ENCODE results near the gene SPARC.

SPARC gene

GRCh38 chr5:151708126-151708525 is 21.4 kb upstream of the SPARC start:
- no peak overlapping the region for H3K4me3 ChIP-seq (ENCODE audit: low read depth in 1 of 2, low read length in 1 of 2)
- no peak for TF ChIP-seq CTCF (IDR thresholded peaks at IDR 0.05)
- no peaks in the 10 kb centered on the region for H3K27me3 ChIP-seq
- H3K4me1 ChIP-seq (ENCODE audit: control insufficient read depth in 1 of 2, insufficient read depth in 1 of 2, low read depth in 1 of 2, low read length in 1 of 2): no peaks in the 10 kb centered on the region
- no peaks in the 10 kb centered on the region for H3K36me3 ChIP-seq
- no peaks in the 10 kb centered on the region for H3K9me3 ChIP-seq
- H3K27ac ChIP-seq: no peak overlapping the region

- H3K9me3 ChIP-seq: no peaks in the 10 kb centered on the region
Measured at GRCh38 chr5:151707567-151707966, 20.9 kb upstream of the SPARC start.

GRCh38 chr5:151706906-151707305 is 20.2 kb upstream of the SPARC start:
- H3K4me3 ChIP-seq (ENCODE audit: low read depth in 1 of 2, low read length in 1 of 2): no peak overlapping the region
- no peak for TF ChIP-seq CTCF (IDR thresholded peaks at IDR 0.05)
- H3K36me3 ChIP-seq: no peaks in the 10 kb centered on the region
- H3K9me3 ChIP-seq: no peaks in the 10 kb centered on the region
- H3K27me3 ChIP-seq: no peaks in the 10 kb centered on the region
- H3K27ac ChIP-seq: no peak overlapping the region
- H3K4me1 ChIP-seq (ENCODE audit: control insufficient read depth in 1 of 2, insufficient read depth in 1 of 2, low read depth in 1 of 2, low read length in 1 of 2): no peaks in the 10 kb centered on the region

More at GRCh38 chr5:151707567-151707966, 20.9 kb upstream of the SPARC start:
- no peak overlapping the region for H3K4me3 ChIP-seq (ENCODE audit: low read depth in 1 of 2, low read length in 1 of 2)
- no peaks in the 10 kb centered on the region for H3K4me1 ChIP-seq (ENCODE audit: control insufficient read depth in 1 of 2, insufficient read depth in 1 of 2, low read depth in 1 of 2, low read length in 1 of 2)
- H3K27me3 ChIP-seq: no peaks in the 10 kb centered on the region
- no peaks in the 10 kb centered on the region for H3K36me3 ChIP-seq
- TF ChIP-seq CTCF (IDR thresholded peaks at IDR 0.05): no peak
- no peak overlapping the region for H3K27ac ChIP-seq

GRCh38 chr5:151703780-151704179 is 17.1 kb upstream of the SPARC start:
- H3K4me3 ChIP-seq (ENCODE audit: low read depth in 1 of 2, low read length in 1 of 2): no peak overlapping the region
- no peak for TF ChIP-seq CTCF (IDR thresholded peaks at IDR 0.05)
- no peaks in the 10 kb centered on the region for H3K27me3 ChIP-seq
- H3K36me3 ChIP-seq: no peaks in the 10 kb centered on the region
- H3K27ac ChIP-seq: no peak overlapping the region
- no peaks in the 10 kb centered on the region for H3K9me3 ChIP-seq
- H3K4me1 ChIP-seq (ENCODE audit: control insufficient read depth in 1 of 2, insufficient read depth in 1 of 2, low read depth in 1 of 2, low read length in 1 of 2): no peaks in the 10 kb centered on the region

- H3K4me3 ChIP-seq (ENCODE audit: low read depth in 1 of 2, low read length in 1 of 2): no peak overlapping the region
- no peaks in the 10 kb centered on the region for H3K36me3 ChIP-seq
- no peaks in the 10 kb centered on the region for H3K9me3 ChIP-seq
- no peaks in the 10 kb centered on the region for H3K27me3 ChIP-seq
- no peaks in the 10 kb centered on the region for H3K4me1 ChIP-seq (ENCODE audit: control insufficient read depth in 1 of 2, insufficient read depth in 1 of 2, low read depth in 1 of 2, low read length in 1 of 2)
- TF ChIP-seq CTCF (IDR thresholded peaks at IDR 0.05): no peak
- H3K27ac ChIP-seq: no peak overlapping the region
Measured at GRCh38 chr5:151703227-151703626, 16.5 kb upstream of the SPARC start.

GRCh38 chr5:151700820-151701219 is 14.1 kb upstream of the SPARC start:
- TF ChIP-seq CTCF (IDR thresholded peaks at IDR 0.05): no peak
- Histone ChIP-seq H3K4me3 (ENCODE audit: low read depth in 1 of 2, low read length in 1 of 2) (no peak overlapping the region), H3K27me3 (no peaks in the 10 kb centered on the region), H3K36me3 (no peaks in the 10 kb centered on the region), H3K9me3 (no peaks in the 10 kb centered on the region), H3K27ac (no peak overlapping the region), H3K4me1 (ENCODE audit: control insufficient read depth in 1 of 2, insufficient read depth in 1 of 2, low read depth in 1 of 2, low read length in 1 of 2) (no peaks in the 10 kb centered on the region)
